Neural cell (in vitro differentiated cells): ENCODE measurements around the gene IPMK.

Source experiments
- CTCF ChIP-seq: fragments of 450-650 bp; IDR thresholded peaks from 2 replicates; pipeline ENCODE4 v1.5.1; 2014; ENCODE audit warnings: antibody characterized with exemption, mild to moderate bottlenecking, moderate library complexity; ENCODE audit not compliant: poor library complexity, severe bottlenecking
- RAD21 ChIP-seq: fragments of 450-650 bp; conservative IDR thresholded peaks from 2 replicates; pipeline ENCODE4 v1.6.1; 2014; ENCODE audit warnings: antibody characterized with exemption, mild to moderate bottlenecking, moderate library complexity
- TAF1 ChIP-seq: IDR thresholded peaks from 2 replicates; pipeline ENCODE4 v1.6.1; 2012; ENCODE audit warnings: low read depth

GRCh38 chr10:58201704-58202103 lies 66.0 kb downstream of the IPMK start:
- TF ChIP-seq CTCF (no peak), TAF1 (no peak), RAD21 (no peak)
